ENCODE data around the gene NFS1.

Gene NFS1

DNA sequence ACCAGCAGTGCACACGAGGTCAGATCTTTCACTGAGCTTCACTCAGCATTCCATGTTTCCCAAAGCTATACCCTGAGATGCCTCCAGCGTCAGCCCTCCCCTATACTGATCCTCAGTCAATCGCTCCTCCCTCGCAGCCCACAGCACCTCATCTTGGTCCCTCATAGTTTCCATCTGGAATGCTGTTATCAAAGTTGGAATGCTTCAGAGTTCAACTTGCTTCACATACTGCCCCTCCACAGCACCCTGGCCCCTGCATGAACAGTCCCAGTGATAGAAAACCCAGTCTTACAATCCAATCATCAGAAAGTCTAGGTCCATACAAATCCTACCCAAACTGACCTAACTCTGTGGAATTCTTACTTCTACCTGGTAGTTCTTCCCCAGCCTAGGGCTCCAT, 63.5 kb downstream of the NFS1 start:
- DNase-seq = no peak

DNA sequence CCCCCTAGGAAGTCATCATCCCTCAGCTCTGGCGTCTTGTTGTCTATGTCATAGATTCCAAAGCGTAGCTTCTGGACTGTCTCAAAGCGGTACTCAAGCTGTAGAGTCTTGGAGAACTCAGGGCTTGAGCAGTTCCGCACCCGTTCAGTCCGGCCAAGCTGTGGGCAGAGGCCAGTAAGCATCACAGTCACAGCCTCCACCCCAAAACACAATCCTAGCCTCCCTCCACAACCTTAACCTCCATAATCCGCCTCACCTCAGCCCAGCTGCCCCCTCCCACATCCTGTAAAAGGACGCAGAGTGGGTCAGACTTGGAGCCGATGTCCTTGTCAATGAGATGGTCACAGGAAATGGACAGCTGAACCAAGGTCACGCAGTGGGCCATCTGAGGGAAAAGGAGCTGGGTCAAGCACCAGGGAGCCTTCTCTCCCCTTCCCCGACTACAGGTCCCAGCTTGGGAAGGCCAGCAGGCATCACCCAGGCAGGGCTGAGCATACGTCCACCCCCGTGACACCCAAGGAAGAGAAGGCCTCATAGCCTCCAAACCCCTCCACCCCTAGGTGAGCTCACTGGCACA, 66.5 kb downstream of the NFS1 start:
- DNase-seq = no peak

DNA sequence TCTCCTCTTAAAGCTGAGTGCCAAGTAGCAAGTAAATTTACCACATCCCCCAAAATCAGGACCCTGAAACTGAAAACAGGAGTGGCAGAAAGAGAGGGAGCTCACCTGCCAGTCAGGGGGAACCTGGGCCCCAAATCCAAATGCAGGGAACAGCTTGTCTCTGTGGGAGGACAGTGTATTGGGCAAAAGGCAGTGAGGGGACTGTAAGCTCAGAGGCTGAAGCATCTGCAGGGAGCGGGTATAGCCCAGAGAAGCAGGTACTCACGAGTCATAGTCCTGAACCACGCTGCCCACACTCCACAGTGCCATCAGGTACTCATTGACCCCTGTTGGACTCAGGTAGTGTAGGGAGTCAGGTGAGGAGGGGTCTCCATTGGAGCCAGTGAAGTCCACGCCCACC, 68.5 kb downstream of the NFS1 start:
- DNase-seq = no peak

DNA sequence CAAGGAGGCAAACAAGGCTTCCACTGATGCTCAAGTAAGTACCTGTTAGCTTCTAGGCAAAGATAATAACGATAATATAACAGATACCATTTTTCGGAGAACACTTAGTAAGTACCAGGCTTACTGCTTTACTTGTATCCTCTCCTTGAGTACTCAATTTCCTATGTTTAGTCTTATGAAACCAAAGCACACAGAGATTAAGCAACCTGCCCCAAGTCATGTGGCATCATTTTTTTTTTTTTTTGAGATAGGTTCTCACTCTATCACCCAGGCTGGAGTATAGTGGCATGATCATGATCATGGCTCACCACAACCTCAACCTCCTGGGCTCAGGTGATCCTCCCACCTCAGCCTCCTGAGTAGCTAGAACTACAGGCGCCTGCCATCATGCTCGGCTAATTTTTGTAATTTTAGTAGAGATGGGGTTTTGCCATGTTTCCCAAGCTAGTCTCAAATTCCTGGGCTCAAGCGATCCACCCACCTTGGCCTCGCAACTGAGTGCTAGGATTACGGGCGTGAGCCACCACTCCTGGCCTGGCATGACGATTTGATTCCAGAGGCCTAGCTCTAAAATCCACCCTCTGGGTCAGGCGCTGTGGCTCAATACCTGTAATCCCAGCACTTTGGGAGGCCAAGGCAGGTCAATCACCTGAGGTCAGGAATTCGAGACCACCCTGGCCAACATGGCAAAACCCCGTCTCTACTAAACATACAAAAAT, 69.6 kb downstream of the NFS1 start:
- DNase-seq = no peak

DNA sequence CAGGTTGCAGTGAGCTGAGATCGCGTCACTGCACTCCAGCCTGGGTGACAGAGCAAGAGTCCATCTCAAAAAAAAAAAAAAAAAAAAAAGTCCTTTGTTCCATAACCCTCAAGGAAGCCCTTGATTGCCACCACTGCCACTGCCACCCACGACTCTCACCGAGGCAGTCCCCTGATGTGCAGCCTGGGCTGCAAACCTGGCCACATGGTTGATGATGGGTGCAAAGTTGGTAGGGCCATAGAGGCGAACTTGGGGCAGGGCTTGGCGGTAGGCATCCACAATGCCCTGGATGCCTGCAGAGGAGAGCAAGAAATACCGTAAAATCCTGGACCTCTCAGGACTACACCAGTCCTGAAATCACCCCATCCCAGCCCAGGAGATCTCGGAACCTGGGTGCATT, 72.0 kb downstream of the NFS1 start:
- DNase-seq = no peak

DNA sequence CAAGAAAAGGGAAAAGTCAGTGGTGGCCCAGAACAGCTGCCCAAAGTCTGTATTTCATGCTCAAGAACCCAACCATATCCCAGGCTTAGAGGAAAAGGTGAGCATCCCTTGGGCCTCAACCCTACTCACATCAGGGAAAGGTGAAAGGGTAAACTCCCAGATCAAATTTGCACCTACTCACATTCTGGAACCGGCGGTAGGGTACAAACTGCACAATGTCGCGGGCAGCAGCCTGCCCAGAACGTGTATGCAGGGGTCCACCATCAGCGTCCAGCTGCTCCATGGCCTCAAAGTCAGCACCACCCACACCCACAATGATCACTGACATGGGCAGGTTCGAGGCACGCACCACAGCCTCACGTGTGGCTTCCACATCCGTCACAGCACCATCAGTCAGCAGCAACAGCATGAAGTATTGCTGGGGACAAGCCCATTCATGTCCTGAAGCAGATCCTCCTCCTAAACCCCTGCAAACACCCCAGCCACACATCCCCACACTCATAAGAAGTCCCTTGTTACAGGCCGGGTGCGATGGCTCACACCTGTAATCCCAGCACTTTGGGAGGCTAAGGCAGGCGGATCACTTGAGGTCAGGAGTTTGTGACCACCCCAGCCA, 72.7 kb downstream of the NFS1 start:
- DNase-seq = no peak

DNA sequence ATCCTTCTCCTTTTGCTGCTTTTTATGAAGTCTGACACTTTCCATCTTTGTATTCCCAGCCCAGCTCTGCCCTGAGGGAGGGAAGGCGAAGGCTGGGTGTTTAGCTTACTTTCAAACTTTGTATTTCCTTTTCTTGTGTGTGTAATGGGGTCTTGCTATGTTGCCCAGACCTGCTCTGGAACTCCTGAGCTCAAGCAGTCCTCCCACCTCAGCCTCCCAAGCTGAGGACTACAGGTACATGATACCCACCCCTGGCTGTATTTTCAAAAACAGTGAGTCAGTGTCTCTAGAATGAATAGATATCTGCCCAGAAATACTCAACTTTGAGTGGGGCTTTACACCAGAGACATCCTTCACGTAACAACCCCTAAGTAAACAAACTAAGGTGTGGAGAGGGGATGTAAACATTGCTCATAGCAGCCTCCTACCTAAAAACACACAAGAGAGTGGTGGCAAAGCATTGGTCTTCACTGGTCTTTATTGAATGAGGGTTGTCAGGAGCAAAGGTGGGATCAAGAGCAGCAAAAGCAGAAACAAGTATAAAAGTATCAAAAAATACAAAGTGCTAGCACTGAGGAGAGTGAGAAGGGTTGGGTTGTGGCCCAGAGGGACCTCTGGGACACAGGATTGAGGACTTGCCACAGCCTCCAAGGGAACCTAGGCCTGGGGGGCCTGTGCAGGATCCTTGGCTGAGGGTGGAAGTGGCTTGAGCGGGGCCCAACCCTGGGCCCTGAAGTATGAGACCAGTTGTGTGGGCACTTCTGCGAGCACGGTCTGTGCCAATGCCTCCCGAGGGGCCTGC, 73.4 kb downstream of the NFS1 start:
- DNase-seq = no peak

DNA sequence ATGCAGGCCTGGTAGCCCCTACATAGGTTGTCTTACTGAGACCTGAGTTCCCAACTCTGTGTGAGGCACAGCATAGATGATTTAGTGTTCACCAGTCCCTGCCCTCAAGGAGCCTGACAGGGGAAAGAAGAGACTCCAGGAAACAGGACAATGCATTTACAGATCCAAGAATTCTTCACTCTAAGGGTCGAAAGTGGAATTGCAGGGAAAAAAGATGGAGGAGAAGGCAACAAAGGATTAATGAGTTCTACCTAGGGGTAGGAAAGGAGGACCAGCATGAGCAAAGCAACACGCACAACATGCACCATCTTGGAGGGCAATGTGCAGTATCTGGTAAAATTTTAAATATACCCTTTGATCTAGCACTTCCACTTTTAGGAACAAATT, 77.6 kb downstream of the NFS1 start:
- no peak for DNase-seq

DNA sequence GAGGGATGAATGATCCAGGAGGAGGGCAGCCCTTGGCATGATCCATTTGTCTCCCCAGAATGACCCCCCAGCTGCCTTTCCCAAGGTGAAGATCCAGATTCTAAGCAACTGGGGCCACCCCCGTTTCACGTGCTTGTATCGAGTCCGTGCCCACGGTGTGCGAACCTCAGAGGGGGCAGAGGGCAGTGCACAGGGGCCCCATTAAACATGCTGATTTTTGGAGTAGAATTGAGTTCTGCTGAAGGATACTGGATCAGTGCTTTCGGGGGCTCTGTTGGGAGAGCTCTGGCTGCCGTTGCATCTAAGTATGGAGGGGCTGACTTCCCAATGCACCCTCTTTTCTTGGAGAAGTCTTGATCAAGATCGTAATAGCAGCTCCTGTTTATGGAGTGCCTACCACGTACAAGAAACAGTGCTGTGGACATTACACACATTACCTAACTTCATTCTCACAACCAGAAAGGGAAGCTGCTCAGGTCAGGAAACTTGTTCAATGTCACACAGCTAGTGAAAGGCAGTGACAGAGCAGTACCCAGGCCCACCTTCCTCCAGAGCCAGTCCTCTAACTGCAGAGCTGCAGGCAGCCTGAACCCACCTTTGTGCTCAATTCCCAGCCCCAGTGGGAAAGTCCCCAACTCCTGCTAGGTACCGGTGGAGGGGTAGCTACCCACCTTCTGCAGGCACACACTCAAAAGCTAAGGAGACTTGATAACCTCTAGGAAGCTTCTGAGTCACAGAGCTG, 78.2 kb downstream of the NFS1 start:
- DNase-seq = no peak

DNA sequence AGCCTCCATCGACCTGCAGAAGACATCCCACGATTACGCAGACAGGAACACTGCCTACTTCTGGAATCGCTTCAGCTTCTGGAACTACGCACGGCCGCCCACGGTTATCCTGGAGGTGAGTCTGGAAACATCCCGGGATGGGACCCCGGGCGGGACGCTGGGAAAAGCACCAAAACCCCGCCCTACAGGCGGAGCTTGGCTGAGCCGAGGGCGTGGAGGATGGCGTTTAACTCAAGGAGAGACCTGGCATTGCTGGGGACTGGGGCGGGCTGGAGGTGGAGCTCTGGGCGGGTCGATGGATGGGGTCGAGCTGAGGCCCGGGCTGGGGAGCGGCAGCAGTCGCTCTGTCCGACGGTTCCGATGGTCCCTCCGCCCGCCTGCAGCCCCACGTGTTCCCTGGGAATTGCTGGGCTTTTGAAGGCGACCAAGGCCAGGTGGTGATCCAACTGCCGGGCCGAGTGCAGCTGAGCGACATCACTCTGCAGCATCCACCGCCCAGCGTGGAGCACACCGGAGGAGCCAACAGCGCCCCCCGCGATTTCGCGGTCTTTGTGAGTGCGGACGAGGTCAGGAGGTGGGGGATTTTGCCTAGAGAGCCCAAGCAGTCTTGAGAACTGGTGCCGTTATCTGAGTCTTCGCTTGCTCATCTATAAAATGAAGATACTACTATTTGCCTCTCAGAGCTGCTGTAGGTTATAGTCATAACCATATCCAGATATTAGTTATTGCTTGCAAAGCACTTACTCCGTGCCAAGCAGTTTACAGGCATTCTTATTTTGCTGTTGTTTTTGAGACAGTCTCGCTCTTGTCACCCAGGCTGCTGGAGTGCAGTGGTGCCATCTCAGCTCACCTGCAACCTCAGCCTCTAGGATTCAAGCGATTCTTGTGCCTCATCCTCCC, 79.7 kb downstream of the NFS1 start:
- DNase-seq = peak; percentile 89

DNA sequence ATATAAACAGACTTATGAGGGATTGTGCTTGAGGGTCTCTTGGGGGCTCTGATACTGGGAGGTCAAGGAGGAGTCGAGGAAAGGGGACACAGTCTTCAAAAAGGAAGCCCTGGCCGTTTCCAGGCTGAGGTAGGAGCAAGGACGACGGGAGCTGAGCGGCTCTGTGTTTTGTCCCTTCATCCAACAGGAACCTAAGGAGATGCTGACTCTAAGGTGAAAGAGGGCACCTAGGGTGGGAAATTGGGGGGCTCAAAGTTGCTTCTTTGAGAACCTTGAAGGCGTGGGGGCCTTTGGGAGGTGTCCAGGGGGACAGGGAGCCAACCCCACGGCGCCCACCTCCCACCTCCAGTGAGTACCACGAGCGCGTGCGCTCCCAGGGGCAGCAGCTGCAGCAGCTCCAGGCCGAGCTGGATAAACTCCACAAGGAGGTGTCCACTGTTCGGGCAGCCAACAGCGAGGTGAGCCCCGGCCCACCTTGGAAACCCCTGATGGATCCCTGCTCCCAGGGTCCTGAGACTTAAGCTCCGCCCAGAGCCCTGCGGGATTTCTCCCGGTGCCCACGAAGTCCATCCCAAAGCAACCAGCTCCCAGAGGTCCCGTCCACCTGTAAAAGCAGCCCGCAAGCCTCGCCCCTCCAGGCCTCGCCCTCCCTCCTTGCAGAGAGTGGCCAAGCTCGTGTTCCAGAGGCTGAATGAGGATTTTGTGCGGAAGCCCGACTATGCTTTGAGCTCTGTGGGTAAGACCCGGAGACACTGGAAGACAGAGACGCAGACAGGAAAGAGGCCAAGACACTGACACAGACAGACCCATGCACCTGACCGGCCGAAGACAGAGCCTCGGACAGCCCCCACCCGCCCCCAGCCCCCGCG, 80.7 kb downstream of the NFS1 start:
- DNase-seq = no peak
